IPS-18c (cell line): ENCODE measurements around the gene SPTSSA.
"Not testable (repeated sequence)": the region's sequence is repeated elsewhere in the genome, so short reads cannot be mapped to it uniquely, and the experiment has no call there.

ENCODE experiments used
- H3K4me3 ChIP-seq: 2 replicates; pipeline ENCODE4 v1.7.0; 2013; ENCODE audit warnings: low read depth, mild to moderate bottlenecking, low read length, moderate library complexity; ENCODE audit not compliant: insufficient read depth
- H3K9me3 ChIP-seq: one replicate; pipeline ENCODE4 v1.6.1; 2013; ENCODE audit warnings: mild to moderate bottlenecking, low read length, moderate library complexity; ENCODE audit not compliant: control insufficient read depth, insufficient read depth

Gene SPTSSA, protein sequence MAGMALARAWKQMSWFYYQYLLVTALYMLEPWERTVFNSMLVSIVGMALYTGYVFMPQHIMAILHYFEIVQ

GRCh38 chr14:34462132-34462893, at the start of gene SPTSSA:
TSS of gene SPTSSA (minus strand) at chr14:34462240. CDS start at chr14:34462207, 33 bp downstream.
- H3K4me3 ChIP-seq = peak within 1 kb of the TSS; percentile 74
- peaks cover 2% of the 10 kb centered on the region for H3K9me3 ChIP-seq

DNA sequence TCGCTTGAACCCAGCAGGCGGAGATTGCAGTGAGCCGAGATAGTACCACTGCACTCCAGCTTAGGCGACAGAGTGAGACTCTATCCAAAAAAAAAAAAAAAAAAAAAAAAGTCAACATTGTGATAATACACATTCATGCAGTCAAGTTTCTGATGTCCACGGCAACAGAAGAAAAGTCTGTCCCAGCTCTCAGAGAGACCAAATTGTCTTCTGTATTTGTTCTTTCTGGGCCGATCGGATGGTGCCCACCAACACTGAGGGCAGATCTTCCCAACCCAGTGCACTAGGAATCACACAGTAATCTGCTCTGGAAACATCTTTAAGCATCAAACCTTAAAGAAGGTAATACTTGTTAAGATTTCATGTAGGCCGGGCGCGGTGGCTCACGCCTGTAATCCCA, 45.8 kb upstream of the SPTSSA start:
- Histone ChIP-seq H3K9me3 (no peaks in the 10 kb centered on the region), H3K4me3 (no peak overlapping the region)

DNA sequence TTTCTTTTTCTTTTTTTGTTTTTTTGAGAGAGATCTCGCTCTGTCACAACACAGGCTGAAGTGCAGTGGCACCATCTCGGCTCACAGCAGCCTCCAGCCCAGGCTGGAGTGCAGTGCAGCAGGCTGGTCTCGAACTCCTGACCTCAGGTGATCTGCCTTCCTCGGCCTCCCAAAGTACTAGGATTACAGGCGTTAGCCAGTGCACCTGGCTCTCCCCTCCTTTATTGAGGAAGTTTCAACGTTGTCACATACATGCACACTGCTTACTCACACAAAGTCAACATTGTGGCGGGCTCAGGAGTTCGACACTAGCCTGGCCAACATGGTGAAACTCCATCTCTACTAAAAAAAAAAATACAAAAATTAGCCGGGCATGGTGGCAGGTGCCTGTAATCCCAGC, 45.4 kb upstream of the SPTSSA start:
- no peak overlapping the region for H3K4me3 ChIP-seq
- H3K9me3 ChIP-seq = no peaks in the 10 kb centered on the region

DNA sequence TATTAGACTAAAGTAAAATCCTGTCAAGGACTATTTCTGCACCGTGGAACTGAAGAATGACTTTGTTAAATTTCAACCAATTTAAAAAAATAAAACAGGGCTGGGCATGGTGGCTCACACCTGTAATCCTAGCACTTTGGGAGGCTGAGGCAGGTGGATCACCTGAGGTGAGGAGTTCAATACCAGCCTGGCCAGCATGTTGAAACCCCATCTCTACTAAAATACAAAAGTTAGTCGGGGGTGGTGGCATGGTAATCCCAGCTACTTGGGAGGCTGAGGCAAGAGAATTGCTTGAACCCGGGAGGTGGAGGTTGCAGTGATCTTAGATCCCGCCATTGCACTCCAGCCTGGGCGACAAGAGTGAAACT, 43.1 kb upstream of the SPTSSA start:
- not testable (repeated sequence) for H3K9me3 ChIP-seq, H3K4me3 ChIP-seq

DNA sequence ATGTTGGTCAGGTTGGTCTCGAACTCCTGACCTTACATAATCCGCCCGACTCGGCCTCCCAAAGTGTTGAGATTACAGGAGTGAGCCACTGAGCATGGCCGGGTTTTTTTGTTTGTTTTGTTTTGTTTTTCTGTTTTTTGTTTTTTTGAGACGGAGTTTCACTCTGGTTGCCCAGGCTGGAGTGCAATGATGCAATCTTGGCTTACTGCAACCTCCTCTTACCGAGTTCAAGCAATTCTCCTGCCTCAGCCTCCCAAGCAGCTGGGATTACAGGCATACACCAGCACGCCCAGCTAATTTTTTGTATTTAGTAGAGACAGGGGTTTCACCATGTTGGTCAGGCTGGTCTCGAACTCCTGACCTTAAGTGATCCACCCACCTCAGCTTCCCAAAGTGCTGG, 42.0 kb upstream of the SPTSSA start:
- H3K4me3 ChIP-seq, H3K9me3 ChIP-seq: not testable (repeated sequence)

DNA sequence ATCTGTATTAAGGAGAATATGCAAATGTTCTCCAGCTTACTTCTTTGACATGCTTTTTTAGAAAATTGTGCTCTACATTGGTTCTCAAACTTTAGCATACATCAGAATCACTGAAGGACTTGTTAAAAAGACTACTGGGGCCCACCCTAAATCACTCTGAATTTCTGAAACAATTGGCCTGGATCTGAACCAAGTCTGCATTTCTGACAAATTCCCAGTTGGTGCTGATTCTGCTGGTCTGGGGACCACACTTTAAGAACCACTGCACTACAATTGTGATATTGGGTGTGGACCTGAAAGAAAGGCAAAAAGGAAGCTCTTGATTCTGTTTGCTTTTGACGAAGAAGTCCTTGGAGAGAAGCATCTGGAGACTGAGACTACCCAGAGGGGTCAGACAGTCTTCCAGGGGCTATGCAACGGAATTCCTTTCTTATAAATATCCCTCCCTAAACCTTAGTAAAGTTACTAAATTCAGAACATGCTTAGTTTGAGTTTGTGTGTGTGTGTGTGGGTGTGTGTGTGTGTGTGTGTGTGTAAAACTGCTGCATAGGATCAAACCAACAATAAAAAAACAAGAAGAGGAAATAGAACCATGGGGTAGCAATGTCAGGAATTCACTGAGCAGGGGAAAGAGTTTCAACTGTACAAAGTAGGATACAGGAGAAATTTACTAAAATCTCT, 40.6 kb upstream of the SPTSSA start:
- H3K9me3 ChIP-seq = no peaks in the 10 kb centered on the region

GRCh38 chr14:34502001-34502400, 40.0 kb upstream of the SPTSSA start:
- H3K9me3 ChIP-seq = no peaks in the 10 kb centered on the region
- H3K4me3 ChIP-seq = no peak overlapping the region

More for the DNA sequence above, 40.6 kb upstream of the SPTSSA start:
- no peak overlapping the region for H3K4me3 ChIP-seq

DNA sequence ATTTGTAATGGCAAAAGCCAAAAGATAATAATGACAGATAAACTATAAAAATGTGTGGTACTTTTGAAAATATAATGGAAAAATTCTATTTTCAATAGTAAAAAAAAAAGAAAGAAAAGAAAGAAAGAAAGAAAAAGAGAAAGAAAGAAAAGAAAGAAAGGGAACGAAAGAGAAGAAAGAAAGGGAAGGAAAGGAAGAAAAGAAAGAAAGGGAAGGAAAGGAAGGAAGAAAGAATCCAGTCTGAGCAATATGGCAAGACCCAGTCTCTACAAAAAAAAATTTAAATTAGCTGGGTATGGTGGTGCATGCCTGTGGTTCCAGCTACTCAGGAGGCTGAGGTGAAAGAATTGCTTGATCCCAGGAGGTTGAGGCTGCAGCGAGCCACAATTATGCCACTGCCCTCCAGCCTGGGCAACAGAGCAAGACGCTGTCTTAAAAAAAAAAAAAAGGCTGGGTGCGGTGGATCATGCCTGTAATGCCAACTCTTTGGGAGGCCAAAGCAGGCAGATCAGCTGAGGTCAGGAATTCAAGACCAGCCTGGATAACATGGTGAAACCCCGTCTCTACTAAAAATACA, 39.1 kb upstream of the SPTSSA start:
- no peak overlapping the region for H3K4me3 ChIP-seq
- no peaks in the 10 kb centered on the region for H3K9me3 ChIP-seq

- no peaks in the 10 kb centered on the region for H3K9me3 ChIP-seq
These were observed 36.8 kb upstream of the SPTSSA start for GRCh38 chr14:34498684-34499412.

GRCh38 chr14:34496679-34497513, 34.9 kb upstream of the SPTSSA start:
- no peaks in the 10 kb centered on the region for H3K9me3 ChIP-seq
- no peak overlapping the region for H3K4me3 ChIP-seq

More at GRCh38 chr14:34498684-34499412, 36.8 kb upstream of the SPTSSA start:
- H3K4me3 ChIP-seq = no peak overlapping the region

- no peaks in the 10 kb centered on the region for H3K9me3 ChIP-seq
These were observed 34.1 kb upstream of the SPTSSA start for GRCh38 chr14:34496007-34496678.

DNA sequence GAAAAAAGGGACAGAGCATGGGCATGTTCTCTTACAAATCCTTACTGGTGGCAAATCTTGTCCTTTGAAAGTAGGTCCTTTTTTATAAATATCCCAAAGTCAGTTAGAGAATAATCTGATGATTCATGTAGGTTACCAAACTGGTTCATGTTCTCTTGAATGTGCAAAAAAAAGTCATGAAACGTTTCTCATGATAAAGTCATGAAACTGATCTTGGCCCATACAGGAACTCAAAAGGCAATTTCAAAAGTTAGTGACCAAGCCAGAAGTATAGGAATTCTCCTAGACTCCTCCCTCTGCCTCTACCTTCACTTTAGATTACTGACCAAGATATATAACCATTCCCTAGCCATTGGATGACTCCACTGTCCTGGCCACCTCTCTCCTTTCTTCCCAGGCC, 27.3 kb upstream of the SPTSSA start:
- Histone ChIP-seq H3K4me3 (no peak overlapping the region), H3K9me3 (no peaks in the 10 kb centered on the region)

More at GRCh38 chr14:34496007-34496678, 34.1 kb upstream of the SPTSSA start:
- no peak overlapping the region for H3K4me3 ChIP-seq

- no peaks in the 10 kb centered on the region for H3K9me3 ChIP-seq
- no peak overlapping the region for H3K4me3 ChIP-seq
These were observed 26.5 kb upstream of the SPTSSA start for GRCh38 chr14:34488528-34488927.

DNA sequence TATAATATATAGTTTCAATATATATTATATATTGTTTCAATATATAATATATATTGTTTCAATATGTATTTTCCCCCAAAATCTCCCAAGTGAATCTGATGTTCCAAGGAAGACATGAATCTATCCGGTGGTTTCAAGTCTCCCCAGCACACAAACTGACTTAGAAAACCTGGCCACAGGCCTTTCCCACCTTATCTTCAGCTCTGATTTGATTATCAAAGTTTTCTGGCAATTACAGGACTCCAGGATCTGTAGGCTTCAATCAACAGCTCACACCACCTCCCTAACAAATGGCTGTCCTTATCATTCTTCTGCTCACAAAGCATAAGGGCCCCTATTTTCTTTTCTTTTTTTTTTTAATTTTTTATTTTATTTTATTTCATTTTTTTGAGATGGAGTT, 22.7 kb upstream of the SPTSSA start:
- Histone ChIP-seq H3K9me3 (no peaks in the 10 kb centered on the region), H3K4me3 (no peak overlapping the region)

DNA sequence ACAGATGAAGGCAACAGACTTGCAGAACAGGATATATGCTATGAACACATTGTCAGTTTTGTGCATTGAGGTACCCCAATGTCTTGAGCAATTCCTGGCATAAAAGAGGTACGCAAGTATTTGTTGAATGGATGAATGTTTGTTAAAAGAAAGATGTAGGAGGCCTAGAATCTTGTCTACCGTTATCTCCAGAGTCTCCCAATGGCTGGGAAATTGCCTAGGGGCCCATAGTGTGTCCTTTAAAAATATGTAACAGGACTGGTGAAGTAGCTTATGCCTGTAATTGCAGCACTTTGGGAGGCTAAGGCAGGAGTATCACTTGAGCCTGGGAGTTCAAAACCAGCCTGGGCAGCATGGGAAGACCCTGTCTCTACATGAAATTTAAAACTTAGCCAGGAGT, 20.4 kb upstream of the SPTSSA start:
- no peak overlapping the region for H3K4me3 ChIP-seq
- no peaks in the 10 kb centered on the region for H3K9me3 ChIP-seq

DNA sequence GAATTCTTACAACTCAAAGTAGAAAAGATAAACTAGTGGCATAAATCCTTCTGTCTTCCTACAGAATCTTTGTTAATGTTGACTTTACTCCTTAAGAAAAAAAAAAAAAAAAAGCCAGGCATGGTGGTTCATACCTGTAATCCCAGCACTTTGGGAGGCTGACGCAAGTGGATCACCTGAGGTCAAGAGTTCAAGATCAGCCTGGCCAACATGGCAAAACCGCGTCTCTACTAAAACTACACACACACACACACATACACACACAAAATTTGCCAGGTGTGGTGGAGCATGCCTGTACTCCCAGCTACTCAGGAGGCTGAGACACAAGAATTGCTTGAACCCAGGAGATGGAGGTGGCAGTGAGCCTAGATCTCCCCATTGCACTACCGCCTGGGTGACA, 17.7 kb upstream of the SPTSSA start:
- peaks cover 3% of the 10 kb centered on the region for H3K9me3 ChIP-seq
- no peak overlapping the region for H3K4me3 ChIP-seq
